H1 (cell line): ENCODE results near the gene ZC3HAV1. TPM values are rescaled to one million over a fixed set of nuclear protein-coding genes. Genes with fewer than 3 reads are reported as not detected.

Experiments
- CTCF ChIA-PET: fragments of 300-600 bp; sonication (Branson Sonifier 250); formaldehyde crosslinking; loops from one replicate; lab custom pipeline; 2021; ENCODE audit not compliant: partially characterized antibody; lab: Charles Lee
- POLR2A ChIA-PET: fragments of 300-600 bp; sonication (Branson Sonifier 250); formaldehyde crosslinking; loops from one replicate; lab custom pipeline; 2021; ENCODE audit warnings: inconsistent platforms; ENCODE audit not compliant: partially characterized antibody; lab: Charles Lee
- DNase-seq, 2 experiments: peaks; one replicate each; pipeline versions ENCODE4 v3.0.0 to v3.0.0-alpha.2; 2010 to 2022; ENCODE audit warnings: low spot score in 2 of 2, low read depth in 1 of 2, mixed read lengths in 1 of 2
- FAIRE-seq: peaks from 2 replicates; lab custom pipeline; 2011; peaks lifted over from hg19 to GRCh38; lab: Jason Lieb, UNC
- H2AFZ ChIP-seq: 2 replicates; pipeline ENCODE4 v1.8.1; 2012; ENCODE audit warnings: low read length, inconsistent platforms
- H2AK5ac ChIP-seq: 2 replicates; pipeline ENCODE4 v1.6.1; 2013; ENCODE audit warnings: low read depth, low read length
- H2BK120ac ChIP-seq: replicated peaks from 2 replicates; pipeline ENCODE3; 2013; ENCODE audit warnings: low read depth, low read length, inconsistent platforms
- H2BK12ac ChIP-seq: 2 replicates; pipeline ENCODE4 v1.6.1; 2013; ENCODE audit warnings: low read depth, low read length
- H2BK15ac ChIP-seq: 2 replicates; pipeline ENCODE4 v1.6.1; 2013; ENCODE audit warnings: low read length
- H2BK20ac ChIP-seq: 2 replicates; pipeline ENCODE4 v1.6.1; 2013; ENCODE audit warnings: low read length
- H2BK5ac ChIP-seq: 2 replicates; pipeline ENCODE4 v1.6.1; 2013; ENCODE audit warnings: low read depth, low read length
- H3K14ac ChIP-seq: 2 replicates; pipeline ENCODE4 v1.6.1; 2013; ENCODE audit warnings: inconsistent platforms; ENCODE audit not compliant: insufficient read length
- H3K18ac ChIP-seq: 2 replicates; pipeline ENCODE4 v1.6.1; 2013; ENCODE audit warnings: low read length; ENCODE audit errors: extremely low read depth
- H3K23ac ChIP-seq: 2 replicates; pipeline ENCODE4 v1.6.1; 2013; ENCODE audit warnings: inconsistent platforms; ENCODE audit not compliant: insufficient read length
- H3K23me2 ChIP-seq: 2 replicates; pipeline ENCODE4 v1.6.1; 2013; ENCODE audit warnings: low read depth, low read length
- H3K27ac ChIP-seq: 2 replicates; pipeline ENCODE4 v1.6.1; 2011; ENCODE audit warnings: low read depth, low read length, inconsistent platforms
- H3K27me3 ChIP-seq, 4 experiments: replicated peaks in 1 of 4; 1 replicate in 1 of 4; 2 replicates in 3 of 4; pipeline versions ENCODE4 v1.6.1 to v1.8.1; 2011 to 2013; ENCODE audit warnings: low read length in 3 of 4, mild to moderate bottlenecking in 3 of 4, inconsistent platforms in 2 of 4, mixed read lengths in 2 of 4, moderate library complexity in 1 of 4; ENCODE audit not compliant: control insufficient read depth in 3 of 4, insufficient read depth in 3 of 4; ENCODE audit errors: extremely low read depth in 1 of 4
- H3K36me3 ChIP-seq, 4 experiments: 2 replicates each; pipeline versions ENCODE4 v1.6.1 to v1.8.1; 2011 to 2013; ENCODE audit warnings: mild to moderate bottlenecking in 4 of 4, low read length in 3 of 4, moderate library complexity in 2 of 4, control low read depth in 1 of 4, inconsistent platforms in 1 of 4; ENCODE audit not compliant: insufficient read depth in 4 of 4, control insufficient read depth in 2 of 4
- H3K4ac ChIP-seq: replicated peaks from 2 replicates; pipeline ENCODE3; 2013; ENCODE audit warnings: low read length, low read depth, mixed read lengths, inconsistent platforms; ENCODE audit not compliant: insufficient read length
- H3K4me1 ChIP-seq, 4 experiments: replicated peaks in 1 of 4; 1 replicate in 1 of 4; 2 replicates in 3 of 4; pipeline versions ENCODE4 v1.6.1 to v1.8.1; 2011 to 2013; ENCODE audit warnings: low read length in 3 of 4, inconsistent platforms in 2 of 4, mixed read lengths in 1 of 4; ENCODE audit not compliant: insufficient read depth in 4 of 4, control insufficient read depth in 3 of 4
- H3K4me2 ChIP-seq, 2 experiments: 2 replicates each; pipeline versions ENCODE4 v1.6.1 to v1.8.1; 2011 to 2013; ENCODE audit warnings: low read depth in 2 of 2, low read length in 2 of 2, control low read depth in 1 of 2, inconsistent platforms in 1 of 2, mild to moderate bottlenecking in 1 of 2; ENCODE audit not compliant: insufficient read depth in 1 of 2
- H3K4me3 ChIP-seq, 4 experiments: fragments of 200-600, 300-600 bp in 1 of 4; sonication (generic), shearing (Covaris generic), sonication (Bioruptor Twin) in 1 of 4; 2 replicates each; pipeline versions ENCODE4 v1.5.1 to v1.8.1; 2011 to 2016; ENCODE audit warnings: low read length in 4 of 4, low read depth in 3 of 4, control low read depth in 2 of 4, inconsistent platforms in 2 of 4, mild to moderate bottlenecking in 2 of 4, mixed read lengths in 1 of 4, moderate library complexity in 1 of 4; ENCODE audit not compliant: insufficient read depth in 2 of 4; ENCODE audit errors: extremely low read depth in 1 of 4
- H3K56ac ChIP-seq: replicated peaks from 2 replicates; pipeline ENCODE3; 2013; ENCODE audit warnings: low read depth, mild to moderate bottlenecking, mixed read lengths, low read length, inconsistent platforms; ENCODE audit not compliant: insufficient read length
- H3K79me1 ChIP-seq: 2 replicates; pipeline ENCODE4 v1.6.1; 2013; ENCODE audit warnings: low read depth, low read length, control low read depth
- H3K79me2 ChIP-seq, 2 experiments: 2 replicates each; pipeline versions ENCODE4 v1.6.1 to v1.8.1; 2012 to 2013; ENCODE audit warnings: low read length in 2 of 2, mild to moderate bottlenecking in 2 of 2, inconsistent platforms in 1 of 2; ENCODE audit not compliant: insufficient read depth in 2 of 2, control insufficient read depth in 1 of 2
- H3K9ac ChIP-seq, 4 experiments: replicated peaks in 1 of 4; 1 replicate in 1 of 4; 2 replicates in 3 of 4; pipeline versions ENCODE4 v1.6.1 to v1.8.1; 2011 to 2013; ENCODE audit warnings: low read depth in 3 of 4, low read length in 3 of 4, control low read depth in 2 of 4, mild to moderate bottlenecking in 2 of 4, moderate library complexity in 2 of 4, inconsistent platforms in 1 of 4; ENCODE audit errors: extremely low read depth in 1 of 4
- H3K9me3 ChIP-seq, 2 experiments: 2 replicates each; pipeline versions ENCODE4 v1.6.1 to v1.8.1; 2012 to 2013; ENCODE audit warnings: mild to moderate bottlenecking in 2 of 2, moderate library complexity in 2 of 2, control low read depth in 1 of 2, inconsistent platforms in 1 of 2, low read depth in 1 of 2, low read length in 1 of 2, mixed read lengths in 1 of 2; ENCODE audit not compliant: insufficient read depth in 2 of 2
- H4K20me1 ChIP-seq, 2 experiments: replicated peaks in 1 of 2; 2 replicates each; pipeline versions ENCODE3 to v1.8.1; 2011 to 2013; ENCODE audit warnings: inconsistent platforms in 2 of 2, low read length in 2 of 2, mild to moderate bottlenecking in 1 of 2; ENCODE audit not compliant: insufficient read depth in 2 of 2, control insufficient read depth in 1 of 2
- H4K5ac ChIP-seq: 2 replicates; pipeline ENCODE4 v1.6.1; 2013; ENCODE audit warnings: low read length, low read depth, mixed read lengths, inconsistent platforms; ENCODE audit not compliant: insufficient read length
- H4K8ac ChIP-seq: 2 replicates; pipeline ENCODE4 v1.8.0; 2013; ENCODE audit warnings: mild to moderate bottlenecking, moderate library complexity, low read length, inconsistent platforms; ENCODE audit not compliant: insufficient read depth; ENCODE audit errors: extremely low read depth
- H4K91ac ChIP-seq: replicated peaks from 2 replicates; pipeline ENCODE3; 2013; ENCODE audit warnings: low read length, mixed read lengths, inconsistent platforms; ENCODE audit not compliant: insufficient read length
- BCL11A ChIP-seq, 2 experiments: IDR thresholded peaks; one replicate each; pipeline ENCODE4 v1.6.1; 2011; ENCODE audit warnings: low read depth in 2 of 2, low read length in 2 of 2, mild to moderate bottlenecking in 2 of 2
- CREB1 ChIP-seq: IDR thresholded peaks from 2 replicates; pipeline ENCODE4 v1.6.1; 2012; ENCODE audit warnings: inconsistent platforms
- KDM1A ChIP-seq: fragments of 200-600, 300-600 bp; sonication (generic); IDR thresholded peaks from 2 replicates; pipeline ENCODE4 v1.7.1; 2016; ENCODE audit warnings: mild to moderate bottlenecking, low read length, borderline replicate concordance
- POLR2A ChIP-seq, 2 experiments: IDR thresholded peaks; 1 replicate in 1 of 2; 2 replicates in 1 of 2; pipeline ENCODE4 v1.6.1; 2011; ENCODE audit warnings: low read depth in 2 of 2, low read length in 2 of 2, mild to moderate bottlenecking in 2 of 2; ENCODE audit errors: control extremely low read depth in 1 of 2
- RAD21 ChIP-seq, 2 experiments: IDR thresholded peaks in 1 of 2; conservative IDR thresholded peaks in 1 of 2; 2 replicates each; pipeline ENCODE4 v1.6.1; 2011; ENCODE audit warnings: low read depth in 2 of 2, low read length in 2 of 2, improper control_type of control experiment in 1 of 2, inconsistent platforms in 1 of 2, mild to moderate bottlenecking in 1 of 2, moderate library complexity in 1 of 2
- RNF2 ChIP-seq: fragments of 200-900, 300-1000 bp; sonication (generic); IDR thresholded peaks from 2 replicates; pipeline ENCODE4 v1.7.1; 2016; ENCODE audit warnings: borderline replicate concordance, low read depth, mild to moderate bottlenecking, antibody characterized with exemption, low read length; ENCODE audit not compliant: poor library complexity, severe bottlenecking; ENCODE audit errors: missing control alignments
- SIN3A ChIP-seq, 2 experiments: IDR thresholded peaks in 1 of 2; conservative IDR thresholded peaks in 1 of 2; 2 replicates each; pipeline ENCODE4 v1.6.1; 2011 to 2012; ENCODE audit warnings: low read length in 2 of 2, improper control_type of control experiment in 1 of 2, low read depth in 1 of 2, mild to moderate bottlenecking in 1 of 2
- SP1 ChIP-seq: IDR thresholded peaks from 2 replicates; pipeline ENCODE4 v1.6.1; 2011; ENCODE audit warnings: low read depth, low read length
- SP4 ChIP-seq: IDR thresholded peaks from 2 replicates; pipeline ENCODE4 v1.6.1; 2012; ENCODE audit warnings: low read length, inconsistent platforms
- TAF1 ChIP-seq: IDR thresholded peaks from 2 replicates; pipeline ENCODE4 v1.6.1; 2011; ENCODE audit warnings: mild to moderate bottlenecking, low read depth, low read length
- WGBS, 2 experiments: shearing (Covaris generic) in 1 of 2; methylation state at CpG; one replicate each; pipeline versions ENCODE4 v1.1.6 to v1.1.7; 2013 to 2015; ENCODE audit warnings: low lambda C conversion rate in 2 of 2, mixed read lengths in 2 of 2, inconsistent platforms in 1 of 2, low coverage in 1 of 2, missing lambda C conversion rate in 1 of 2; ENCODE audit not compliant: insufficient replicate concordance in 2 of 2, insufficient coverage in 1 of 2, insufficient read length in 1 of 2; ENCODE audit errors: extremely low coverage in 1 of 2, missing lambda C conversion rate in 1 of 2; 5-methylcytosine and 5-hydroxymethylcytosine counted together
- polyA plus RNA-seq, 7 experiments: library from polyadenylated mRNA; depleted of rRNA in 3 of 7; stranded (reverse) in 5 of 7; unstranded in 2 of 7; fragments of >200 nt in 5 of 7; fragments of 200-250 nt in 2 of 7; gene quantifications; 1 replicate in 5 of 7; 2 replicates in 1 of 7; 4 replicates in 1 of 7; pipeline versions ENCODE4 v1.2.1 to v1.2.3, GENCODE V29; 2011 to 2013; ENCODE audit warnings: missing spikeins in 2 of 7, mixed read lengths in 2 of 7
- total RNA-seq: library from RNA; stranded (reverse); fragmentation: NEBNext Ultra II Directional; extraction: Animal tissue kit (Norgen Biotek cat#: 25700); gene quantifications from 2 replicates; pipeline ENCODE4 v1.2.1, GENCODE V29; 2021
- TF ChIP-seq, protein P1 (sequence below): IDR thresholded peaks from 2 replicates; pipeline ENCODE4 v1.6.1; 2012; ENCODE audit warnings: inconsistent platforms

Gene ZC3HAV1
- total and polyA plus RNA-seq, 2 of the 8 experiments (the other 6 are each of a cell fraction or from before 2014, with no cell fraction given), result 22.5 to 43.4 TPM

DNA sequence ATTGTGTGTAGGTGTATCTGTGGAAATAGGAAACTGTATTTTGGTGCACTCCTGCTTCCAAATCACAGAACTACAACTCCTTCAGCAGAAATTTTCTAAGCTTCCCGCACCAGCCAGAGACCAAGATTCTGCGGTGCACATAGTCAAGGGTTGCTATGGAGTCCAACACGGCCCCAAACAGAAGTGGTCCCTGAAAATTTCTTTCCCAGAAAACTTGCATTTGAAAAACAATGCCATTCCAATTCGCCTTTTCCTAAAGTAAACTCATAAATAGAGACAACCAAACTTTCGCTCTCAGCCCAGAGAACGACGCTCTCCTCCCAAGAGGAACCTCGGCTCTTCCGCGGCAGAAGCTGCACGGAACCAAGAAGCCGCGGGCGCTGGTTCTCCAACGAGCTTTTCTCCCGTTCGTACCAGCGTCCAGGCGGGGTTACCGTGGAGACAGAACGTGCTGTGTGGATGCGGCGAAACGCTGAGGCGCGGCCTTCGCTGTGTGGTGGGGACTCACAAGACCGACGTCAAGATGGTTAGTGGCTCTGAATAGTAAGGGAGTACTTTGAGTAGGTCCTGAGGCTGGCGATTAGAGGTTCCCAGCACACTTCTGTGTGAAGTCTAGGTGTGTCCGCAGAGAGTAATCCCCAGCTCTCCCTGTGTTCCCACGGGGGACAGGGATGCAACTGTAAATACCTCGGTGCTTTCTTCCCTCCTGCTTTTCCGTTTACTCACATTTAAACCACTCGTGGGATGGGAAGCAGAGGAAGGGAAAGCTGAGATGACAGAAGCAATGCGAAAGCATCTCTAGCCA is 24.0 kb upstream of the ZC3HAV1 start:
- Histone ChIP-seq H3K36me3 (no peaks in the 10 kb centered on the region), H3K4me1 (peaks cover 0 to 3% (median 2%) of the 10 kb centered on the region in 4 experiments; a peak in 2 of 7 replicates), H3K18ac (peak overlapping the region; percentile 33; the same call in 1 of the 2 replicates), H4K8ac (no peak overlapping the region), H3K9me3 (no peaks in the 10 kb centered on the region), H3K23ac (no peak overlapping the region), H2BK5ac (no peak overlapping the region; the same call in 1 of the 2 replicates), H2BK12ac (no peak overlapping the region), H4K5ac (no peak overlapping the region), H3K79me2 (no peaks in the 10 kb centered on the region), H3K56ac (no peak overlapping the region), H3K9ac (peak overlapping the region in 3 of 4 experiments; percentile 29 to 68 (median 51); a peak in 4 of 7 replicates), H4K20me1 (no peaks in the 10 kb centered on the region), H2BK120ac (no peak overlapping the region), H2AK5ac (no peak overlapping the region), H4K91ac (no peak overlapping the region), H3K27me3 (no peaks in the 10 kb centered on the region; a peak in 2 of 7 replicates), H2BK20ac (no peak overlapping the region), H3K14ac (no peak overlapping the region), H2BK15ac (no peak overlapping the region), H2AFZ (peak overlapping the region; percentile 97), H3K23me2 (peaks cover 5% of the 10 kb centered on the region), H3K27ac (no peak overlapping the region), H3K4ac (peak overlapping the region; percentile 1), H3K79me1 (no peaks in the 10 kb centered on the region), H3K4me3 (peak overlapping the region; percentile 55 to 83 (median 67)), H3K4me2 (peak overlapping the region; percentile 70 to 83)
- peak; percentile 58 to 92 for DNase-seq
- FAIRE-seq, result no peak
- CTCF ChIA-PET, result interaction anchor here (1.0 kb wide), 1 partner anchor 99 kb away, joined by 3 read pairs; no protein-coding TSS in a partner anchor
- POLR2A ChIA-PET, result interaction anchor here (0.7 to 1.7 kb wide), 7 partner anchors 12 to 97 kb away, joined by 3 to 8 read pairs (median 4); partner anchors contain the start of gene UBN2
- 4% methylated on average over 36 of the region's 36 CpGs; no CpG with 5 or more reads in 1 of the 2 experiments for WGBS, 2 experiments
- no peak for TF ChIP-seq RNF2
- TF ChIP-seq CREB1, result 0 out of 2 replicates have a peak, but pooled peaks have one; percentile 46
- no peak for TF ChIP-seq BCL11A (IDR thresholded peaks at IDR 0.05; ENCODE audit: low read depth in 2 of 2, low read length in 2 of 2)
- TF ChIP-seq SIN3A (conservative IDR thresholded peaks at IDR 0.05 in 1 of 2, IDR thresholded peaks at IDR 0.05 in 1 of 2; ENCODE audit: low read depth in 1 of 2, low read length in 2 of 2), result peak; percentile 97 to 99
- no peak; a peak in 1 of 3 replicates for TF ChIP-seq POLR2A (IDR thresholded peaks at IDR 0.05; ENCODE audit: control extremely low read depth in 1 of 2, low read depth in 2 of 2, low read length in 2 of 2)
- TF ChIP-seq SP1, result peak; percentile 60; the same call in 1 of the 2 replicates
- peak in 1 of 2 experiments; percentile 21; a peak in 1 of 4 replicates for TF ChIP-seq RAD21 (IDR thresholded peaks at IDR 0.05 in 1 of 2, conservative IDR thresholded peaks at IDR 0.05 in 1 of 2; ENCODE audit: low read depth in 2 of 2, low read length in 2 of 2)
- peak; percentile 86 for TF ChIP-seq TAF1
- TF ChIP-seq, protein P1, sequence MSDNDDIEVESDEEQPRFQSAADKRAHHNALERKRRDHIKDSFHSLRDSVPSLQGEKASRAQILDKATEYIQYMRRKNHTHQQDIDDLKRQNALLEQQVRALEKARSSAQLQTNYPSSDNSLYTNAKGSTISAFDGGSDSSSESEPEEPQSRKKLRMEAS, result peak; percentile 96
- no peak for TF ChIP-seq KDM1A
- TF ChIP-seq SP4, result no peak
